Measurements from ENCODE around the gene ZMPSTE24.

The ZMPSTE24 gene

GRCh38 chr1:40264354-40264781, 6.3 kb downstream of the ZMPSTE24 start:
- no peak for DNase-seq

DNA sequence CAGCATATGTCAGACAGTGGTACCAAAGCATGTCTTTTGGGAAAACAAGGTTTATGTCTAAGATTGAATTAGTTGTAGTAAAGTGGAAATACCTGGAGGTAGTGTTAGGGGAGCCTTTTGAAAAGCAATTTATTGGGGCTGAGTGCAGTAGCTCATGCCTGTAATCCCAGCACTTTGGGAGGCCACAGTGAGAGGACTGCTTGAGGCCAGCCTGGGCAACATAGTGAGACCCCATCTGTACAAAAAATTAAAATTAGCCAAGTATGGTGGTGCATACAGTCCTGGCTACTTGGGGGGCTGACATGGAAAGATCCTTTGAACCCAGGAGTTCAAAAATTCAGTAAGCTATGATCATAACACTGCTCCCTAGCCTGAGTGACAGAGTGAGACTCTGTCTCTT, 7.3 kb downstream of the ZMPSTE24 start:
- DNase-seq = no peak

DNA sequence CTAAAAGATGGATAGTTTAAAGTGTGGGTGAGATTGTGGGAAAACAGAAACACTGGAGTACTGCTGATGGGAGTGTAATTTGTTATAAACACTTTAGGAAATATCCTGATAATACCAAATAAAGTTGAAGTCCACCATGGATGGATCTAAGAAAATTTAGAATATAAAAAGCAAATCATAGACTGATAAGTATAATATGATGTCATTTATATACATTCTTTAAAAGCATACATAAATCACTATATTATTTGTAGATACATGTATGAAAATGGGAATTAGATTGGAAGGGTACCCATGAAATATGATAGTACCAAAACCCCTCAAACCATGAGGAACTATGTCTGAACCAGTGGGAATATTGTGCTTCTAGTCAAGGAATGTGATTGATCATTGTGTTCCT, 7.9 kb downstream of the ZMPSTE24 start:
- DNase-seq = no peak

GRCh38 chr1:40266786-40267535, 8.9 kb downstream of the ZMPSTE24 start:
- DNase-seq = no peak

DNA sequence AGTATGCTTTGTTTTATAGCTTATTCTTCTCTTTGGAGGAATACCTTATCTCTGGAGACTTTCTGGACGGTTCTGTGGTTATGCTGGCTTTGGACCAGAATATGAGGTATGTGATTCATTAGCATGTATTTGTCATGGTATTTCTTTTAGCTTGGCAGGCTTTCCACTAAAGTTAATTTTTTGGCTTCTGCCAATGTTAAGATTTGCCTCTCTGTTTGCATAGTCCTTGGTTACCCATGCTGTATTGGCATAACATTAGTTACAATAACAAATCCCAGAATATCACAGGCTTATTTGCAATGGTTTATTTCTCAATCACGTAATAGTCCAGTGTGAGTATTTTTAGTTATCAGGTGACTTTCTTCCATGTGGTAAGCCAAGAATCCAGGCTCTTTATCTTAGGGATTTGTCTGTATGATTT, 9.7 kb downstream of the ZMPSTE24 start:
- no peak for DNase-seq

- DNase-seq = no peak
Measured at GRCh38 chr1:40268211-40268610, 10.2 kb downstream of the ZMPSTE24 start.

- no peak for DNase-seq
Measured at GRCh38 chr1:40270152-40270834, 12.3 kb downstream of the ZMPSTE24 start.

GRCh38 chr1:40272653-40273213, 14.7 kb downstream of the ZMPSTE24 start:
- DNase-seq = no peak

GRCh38 chr1:40273547-40274166, 15.6 kb downstream of the ZMPSTE24 start:
- no peak for DNase-seq

- no peak for DNase-seq
Measured at GRCh38 chr1:40274331-40274730, 16.3 kb downstream of the ZMPSTE24 start.

DNA sequence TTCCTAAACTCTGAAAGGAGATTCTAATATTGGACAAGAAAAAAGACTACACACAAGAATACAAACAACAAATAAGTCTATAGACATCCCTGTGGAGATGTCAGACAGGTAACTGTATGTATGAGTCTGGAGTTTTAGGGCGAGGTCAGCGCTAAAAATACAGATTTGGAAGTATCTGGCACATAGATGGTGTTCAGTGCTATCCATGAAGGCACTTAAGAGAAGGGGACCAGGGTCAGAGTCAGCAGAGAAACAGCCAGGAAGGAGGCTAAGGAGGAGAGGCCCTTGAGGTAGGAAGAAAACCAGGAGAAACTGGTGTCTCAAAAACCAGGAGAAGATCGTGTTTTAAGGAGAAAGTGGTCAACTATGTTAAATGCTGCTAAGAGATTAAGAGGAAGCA, 18.1 kb downstream of the ZMPSTE24 start:
- no peak for DNase-seq

- no peak for DNase-seq
Measured at GRCh38 chr1:40281853-40282252, 23.8 kb downstream of the ZMPSTE24 start.

GRCh38 chr1:40291293-40291692, 33.3 kb downstream of the ZMPSTE24 start:
- no peak for DNase-seq

DNA sequence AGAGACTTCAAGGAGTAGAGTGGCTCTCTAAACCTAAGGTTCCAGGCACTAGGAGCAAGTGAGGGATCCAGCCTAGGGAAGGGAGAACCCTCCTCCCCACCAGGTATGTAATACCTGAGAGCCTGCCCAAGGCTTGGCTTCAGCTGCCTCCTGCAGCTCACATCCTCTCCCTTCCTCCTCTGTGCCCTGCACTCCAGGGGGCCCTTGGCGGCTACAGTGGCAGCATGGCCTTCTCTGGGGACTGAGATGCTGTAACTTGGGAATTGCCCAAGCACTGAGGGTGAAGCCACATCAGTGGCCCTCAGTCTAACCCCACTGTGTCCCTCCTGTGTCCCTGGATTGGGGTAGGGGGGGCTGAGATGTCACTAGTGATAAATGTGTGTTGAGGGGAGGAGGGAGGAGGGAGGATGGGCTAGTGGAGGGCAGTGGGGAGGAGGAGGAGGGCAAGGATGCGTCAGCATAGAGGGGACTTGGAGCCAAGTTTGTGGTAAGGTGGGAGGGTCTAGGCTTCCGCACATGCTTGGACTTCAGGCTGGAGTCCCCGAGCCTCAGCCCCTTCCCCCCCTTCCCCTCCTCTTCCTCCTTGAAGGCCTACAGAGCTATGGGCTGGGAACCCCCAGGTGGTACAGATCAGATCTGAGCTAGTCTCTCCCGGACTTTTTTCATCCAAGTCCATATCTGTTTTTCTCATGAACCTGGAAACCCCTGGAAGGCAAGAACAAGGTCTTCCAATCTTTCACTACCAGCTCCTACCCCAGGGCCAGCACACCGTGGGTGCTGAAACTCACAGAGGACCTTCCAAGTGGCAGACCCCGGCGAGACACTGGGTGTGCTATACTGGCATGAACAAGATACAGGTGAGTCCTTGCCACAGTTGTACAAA, 41.6 kb downstream of the ZMPSTE24 start:
- DNase-seq = no peak

DNA sequence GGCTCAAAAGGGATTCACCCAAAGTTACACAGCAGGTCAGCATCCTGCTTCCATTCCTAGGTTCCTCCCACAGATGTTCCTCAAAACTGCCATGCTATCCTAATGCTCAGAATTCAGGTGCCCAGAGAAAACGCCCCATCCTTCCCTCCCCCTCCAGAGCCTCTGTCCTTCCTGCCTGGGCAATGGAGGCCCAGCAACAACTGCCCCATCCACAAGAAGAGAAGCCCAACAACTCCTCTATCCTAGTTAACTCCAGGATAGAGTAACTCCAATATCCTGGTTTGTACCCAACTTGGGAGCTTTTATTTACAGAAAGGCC, 42.2 kb downstream of the ZMPSTE24 start:
- no peak for DNase-seq

GRCh38 chr1:40300651-40301050, 42.6 kb downstream of the ZMPSTE24 start:
- no peak for DNase-seq

GRCh38 chr1:40301066-40301465, 43.0 kb downstream of the ZMPSTE24 start:
- no peak for DNase-seq

DNA sequence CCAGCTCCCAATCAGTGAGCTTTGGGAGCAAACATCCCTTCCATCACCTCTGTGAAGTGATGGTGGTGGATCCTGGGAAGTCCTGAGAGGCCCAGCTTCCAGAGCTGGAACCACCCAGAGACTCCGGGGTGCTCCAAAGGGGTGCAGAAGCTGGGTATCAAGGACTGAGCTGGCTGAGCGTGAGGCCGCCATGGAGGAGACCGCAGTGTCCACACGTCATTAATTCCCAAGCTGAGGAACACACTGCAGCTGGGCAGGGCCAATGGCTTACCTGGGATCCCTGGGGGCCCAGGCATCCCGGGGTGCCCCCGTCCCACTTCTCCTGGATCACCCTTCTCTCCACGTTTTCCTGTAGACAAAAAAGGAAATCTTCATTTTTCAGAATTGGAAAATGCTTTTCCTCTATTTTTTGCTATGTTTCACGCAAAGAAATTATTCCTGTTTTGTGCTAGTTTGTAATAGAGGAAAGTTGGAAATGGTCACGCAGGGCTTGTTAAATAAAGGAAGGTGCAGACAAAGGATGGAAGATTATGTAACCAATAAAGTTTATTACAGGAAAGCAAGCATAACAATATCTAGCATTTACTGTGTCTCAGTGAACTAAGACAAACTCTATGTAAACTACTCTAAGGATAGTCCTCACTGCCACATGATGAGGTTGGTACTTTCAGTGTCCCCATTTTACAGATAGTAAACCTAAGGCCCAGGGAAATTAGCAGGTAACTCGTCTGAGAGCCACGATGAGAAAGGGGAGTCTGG, 43.7 kb downstream of the ZMPSTE24 start:
- no peak for DNase-seq

DNA sequence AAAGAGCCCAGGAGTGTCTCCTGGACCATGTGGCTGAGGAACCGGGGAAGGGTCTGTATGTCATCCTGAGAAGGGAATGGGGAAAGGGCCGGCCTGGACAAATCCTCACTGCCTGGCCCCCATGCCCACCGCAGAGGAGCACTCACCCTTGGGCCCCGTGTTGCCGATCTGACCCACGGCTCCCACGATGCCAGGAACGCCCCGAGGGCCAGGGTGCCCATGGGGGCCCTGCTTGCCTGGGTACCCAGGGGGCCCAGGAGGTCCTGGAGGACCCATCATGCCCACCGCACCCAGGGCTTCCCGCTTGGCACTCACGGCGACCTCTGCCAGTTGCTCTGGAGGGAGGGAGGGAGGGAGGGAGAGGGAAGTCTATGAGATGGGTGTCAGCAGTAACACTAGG, 44.4 kb downstream of the ZMPSTE24 start:
- no peak for DNase-seq

DNA sequence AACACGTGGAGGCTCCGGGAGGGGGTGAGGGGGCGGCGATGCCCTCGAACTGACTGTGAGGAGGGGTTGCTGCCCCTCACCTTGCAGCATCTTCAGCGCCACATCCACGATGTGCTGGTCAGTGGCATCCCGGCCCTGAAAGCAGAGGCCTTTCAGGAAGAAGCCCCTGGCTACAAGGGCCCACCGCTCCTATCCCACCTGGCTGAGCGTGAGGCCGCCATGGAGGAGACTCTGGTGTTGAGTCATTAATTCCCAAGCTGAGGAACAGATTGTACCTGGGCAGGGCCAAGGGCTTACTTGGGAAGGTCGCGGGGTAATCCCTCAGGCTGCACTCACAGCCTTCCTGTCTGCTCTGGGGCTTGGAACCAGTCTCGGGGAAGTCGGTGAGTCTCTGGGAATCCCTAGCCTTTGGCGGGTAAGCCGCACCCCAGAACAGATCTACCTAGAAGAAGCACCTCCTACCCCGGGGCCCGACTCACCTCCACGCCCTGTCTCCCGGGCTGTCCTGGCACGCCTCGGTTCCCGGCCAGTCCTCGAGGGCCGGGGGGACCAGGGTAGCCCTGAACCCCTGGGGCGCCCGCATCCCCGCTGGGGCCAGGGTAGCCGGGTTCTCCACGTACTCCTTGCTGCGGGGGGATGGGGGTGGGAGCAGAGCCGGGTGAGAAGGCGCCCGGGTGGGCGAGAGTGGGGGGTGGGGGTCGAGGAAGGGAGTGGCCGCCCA, 45.2 kb downstream of the ZMPSTE24 start:
- DNase-seq = no peak

DNA sequence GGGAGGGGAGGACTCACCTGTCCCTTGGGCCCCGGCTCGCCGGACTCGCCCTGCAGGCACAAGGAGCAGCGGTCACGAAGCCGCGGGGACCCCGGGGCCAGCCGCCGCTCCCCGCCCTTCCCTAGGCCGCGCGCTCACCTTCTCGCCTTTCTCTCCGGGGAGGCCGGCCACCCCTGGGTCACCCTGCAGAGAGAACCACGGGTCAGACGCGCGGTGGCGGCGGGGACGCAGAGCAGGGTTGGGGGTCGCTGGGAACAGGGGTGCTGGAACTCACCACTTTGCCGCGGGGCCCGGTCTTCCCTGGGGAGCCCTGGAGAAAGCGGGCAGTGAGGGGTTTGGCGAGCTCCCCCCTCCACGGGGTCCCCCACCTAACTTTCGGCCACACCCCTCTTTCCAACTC, 45.8 kb downstream of the ZMPSTE24 start:
- no peak for DNase-seq

Data from C1 segment of cervical spinal cord (tissue), 14 donors.